IMR-90 (cell line): Measurements from ENCODE around the gene TSSC4. TPM values are rescaled to one million over a fixed set of nuclear protein-coding genes. Genes with fewer than 3 reads are reported as not detected.

Source experiments
- ATAC-seq: fragments of 200-7000 bp; cut with Tn5 transposase; 2 replicates; pipeline ENCODE4 v1.9.1; 2020; ENCODE audit warnings: low read depth, mild to moderate bottlenecking, moderate library complexity
- BruUV-seq: library from RNA; stranded (reverse); fragments of 400-500 nt; replicated peaks from 2 replicates; lab custom pipeline; 2021; lab: Mats Ljungman, UMichigan
- CTCF ChIA-PET: fragments of 300-600 bp; formaldehyde crosslinking; extraction: SDS; loops from one replicate; lab custom pipeline; 2021; ENCODE audit warnings: antibody characterized with exemption; lab: Yijun Ruan, JAX
- POLR2A ChIA-PET: fragments of 300-600 bp; sonication (Branson Sonifier 250); formaldehyde crosslinking; loops from one replicate; lab custom pipeline; 2022; ENCODE audit warnings: antibody characterized with exemption; ENCODE audit not compliant: unreplicated experiment; lab: Charles Lee
- DNase-seq: peaks from one replicate; pipeline ENCODE4 v3.0.0; 2013
- H2AFZ ChIP-seq: replicated peaks from 2 replicates; pipeline ENCODE3; 2013; ENCODE audit warnings: low read length, mild to moderate bottlenecking; ENCODE audit not compliant: poor library complexity
- H2AK5ac ChIP-seq: 2 replicates; pipeline ENCODE4 v1.6.1; 2013; ENCODE audit warnings: low read depth, low read length, inconsistent platforms
- H2AK9ac ChIP-seq: replicated peaks from 2 replicates; pipeline ENCODE3; 2013; ENCODE audit warnings: mild to moderate bottlenecking, low read depth, low read length, moderate library complexity; ENCODE audit not compliant: poor library complexity
- H2BK120ac ChIP-seq: 2 replicates; pipeline ENCODE4 v1.6.1; 2013; ENCODE audit warnings: low read depth, low read length, inconsistent platforms
- H2BK15ac ChIP-seq: 3 replicates; pipeline ENCODE4 v1.6.1; 2013; ENCODE audit warnings: low read depth, low read length, inconsistent platforms
- H2BK20ac ChIP-seq: 2 replicates; pipeline ENCODE4 v1.6.1; 2013; ENCODE audit warnings: low read depth, mild to moderate bottlenecking, inconsistent platforms, low read length, moderate library complexity
- H2BK5ac ChIP-seq: 2 replicates; pipeline ENCODE4 v1.6.1; 2013; ENCODE audit warnings: mild to moderate bottlenecking, low read depth, low read length, inconsistent platforms; ENCODE audit not compliant: poor library complexity, severe bottlenecking
- H3K14ac ChIP-seq: replicated peaks from 2 replicates; pipeline ENCODE4 v1.6.1; 2013; ENCODE audit warnings: low read depth, low read length, inconsistent platforms
- H3K18ac ChIP-seq: 2 replicates; pipeline ENCODE4 v1.6.1; 2013; ENCODE audit warnings: low read depth, low read length, control low read depth
- H3K23ac ChIP-seq: 2 replicates; pipeline ENCODE4 v1.6.1; 2013; ENCODE audit warnings: low read depth, low read length, inconsistent platforms
- H3K27ac ChIP-seq: 2 replicates; pipeline ENCODE4 v1.5.1; 2013; ENCODE audit warnings: mild to moderate bottlenecking, control low read depth, low read length; ENCODE audit not compliant: insufficient read depth
- H3K27me3 ChIP-seq: 2 replicates; pipeline ENCODE4 v1.6.1; 2013; ENCODE audit warnings: low read length; ENCODE audit not compliant: control insufficient read depth, insufficient read depth
- H3K36me3 ChIP-seq: 2 replicates; pipeline ENCODE4 v1.6.1; 2013; ENCODE audit warnings: low read length, mixed read lengths; ENCODE audit not compliant: control insufficient read depth, insufficient read depth
- H3K4ac ChIP-seq: 2 replicates; pipeline ENCODE4 v1.6.1; 2013; ENCODE audit warnings: low read depth, low read length, inconsistent platforms
- H3K4me1 ChIP-seq: 2 replicates; pipeline ENCODE4 v1.6.1; 2013; ENCODE audit warnings: low read length, mixed read lengths; ENCODE audit not compliant: control insufficient read depth, insufficient read depth
- H3K4me2 ChIP-seq: 2 replicates; pipeline ENCODE4 v1.6.1; 2013; ENCODE audit warnings: low read depth, mild to moderate bottlenecking, control low read depth, low read length, moderate library complexity
- H3K4me3 ChIP-seq: 2 replicates; pipeline ENCODE4 v1.5.1; 2013; ENCODE audit warnings: low read depth, mild to moderate bottlenecking, control low read depth, low read length, moderate library complexity; ENCODE audit not compliant: insufficient read depth
- H3K56ac ChIP-seq: 2 replicates; pipeline ENCODE4 v1.6.1; 2013; ENCODE audit warnings: low read length, inconsistent platforms; ENCODE audit not compliant: insufficient read depth; ENCODE audit errors: extremely low read depth
- H3K79me1 ChIP-seq, 2 experiments: 2 replicates each; pipeline ENCODE4 v1.6.1; 2013; ENCODE audit warnings: low read length in 2 of 2, inconsistent platforms in 1 of 2, low read depth in 1 of 2
- H3K9ac ChIP-seq: 2 replicates; pipeline ENCODE4 v1.6.1; 2013; ENCODE audit warnings: low read depth, low read length, control low read depth
- H3K9me1 ChIP-seq: 2 replicates; pipeline ENCODE4 v1.6.1; 2013; ENCODE audit warnings: low read length, inconsistent platforms; ENCODE audit not compliant: insufficient read depth
- H3K9me3 ChIP-seq: 2 replicates; pipeline ENCODE4 v1.6.1; 2013; ENCODE audit warnings: low read length; ENCODE audit not compliant: control insufficient read depth, insufficient read depth
- H4K20me1 ChIP-seq: 2 replicates; pipeline ENCODE4 v1.6.1; 2013; ENCODE audit warnings: low read length, inconsistent platforms; ENCODE audit not compliant: insufficient read depth
- H4K5ac ChIP-seq: 2 replicates; pipeline ENCODE4 v1.6.1; 2013; ENCODE audit warnings: mild to moderate bottlenecking, low read depth, low read length, control low read depth
- H4K8ac ChIP-seq, 2 experiments: 2 replicates each; pipeline ENCODE4 v1.6.1; 2013; ENCODE audit warnings: low read depth in 2 of 2, low read length in 2 of 2, control low read depth in 1 of 2, inconsistent platforms in 1 of 2
- H4K91ac ChIP-seq: 2 replicates; pipeline ENCODE4 v1.6.1; 2013; ENCODE audit warnings: low read depth, low read length, inconsistent platforms; ENCODE audit not compliant: insufficient read depth
- BHLHE40 ChIP-seq: fragments of 150-350 bp; IDR thresholded peaks from 2 replicates; pipeline ENCODE4 v1.6.1; 2016; ENCODE audit warnings: mild to moderate bottlenecking, low read depth, low read length
- MAFK ChIP-seq: IDR thresholded peaks from 2 replicates; pipeline ENCODE4 v1.6.1; 2012; ENCODE audit warnings: low read depth, low read length, improper control_type of control experiment
- MAZ ChIP-seq: IDR thresholded peaks from 2 replicates; pipeline ENCODE4 v1.6.1; 2012; ENCODE audit warnings: low read depth, mild to moderate bottlenecking, low read length, improper control_type of control experiment, moderate library complexity, borderline replicate concordance
- MXI1 ChIP-seq: IDR thresholded peaks from 2 replicates; pipeline ENCODE4 v1.6.1; 2012; ENCODE audit warnings: low read depth, mild to moderate bottlenecking, low read length, moderate library complexity, borderline replicate concordance
- NFE2L2 ChIP-seq: fragments of 150-350 bp; IDR thresholded peaks from 2 replicates; pipeline ENCODE4 v1.6.1; 2016; ENCODE audit warnings: low read depth, mild to moderate bottlenecking, low read length
- POLR2A ChIP-seq: IDR thresholded peaks from 2 replicates; pipeline ENCODE4 v1.6.1; 2012; ENCODE audit warnings: mild to moderate bottlenecking, low read depth, low read length
- RCOR1 ChIP-seq: IDR thresholded peaks from 2 replicates; pipeline ENCODE4 v1.6.1; 2012; ENCODE audit warnings: mild to moderate bottlenecking, low read length, improper control_type of control experiment; ENCODE audit not compliant: insufficient replicate concordance
- RFX5 ChIP-seq: IDR thresholded peaks from 2 replicates; pipeline ENCODE4 v1.8.0; 2012; ENCODE audit warnings: low read depth, mild to moderate bottlenecking, low read length, moderate library complexity
- USF2 ChIP-seq: fragments of 150-350 bp; IDR thresholded peaks from 2 replicates; pipeline ENCODE4 v1.6.1; 2017; ENCODE audit warnings: mild to moderate bottlenecking, antibody characterized with exemption, low read length, low read depth
- WGBS, 2 experiments: methylation state at CpG; one replicate each; pipeline versions ENCODE4 v1.1.5 to v1.1.7; 2013; ENCODE audit warnings: missing lambda C conversion rate in 2 of 2; ENCODE audit not compliant: insufficient read length in 1 of 2; ENCODE audit errors: extremely low coverage in 2 of 2; 5-methylcytosine and 5-hydroxymethylcytosine counted together
- dilution Hi-C: fragments of 300-500 bp; cut with HindIII; formaldehyde crosslinking; loops from one replicate; pipeline ENCODE4 v1.14.3; 2018; ENCODE audit warnings: low sequenced_read_pairs; ENCODE audit not compliant: unreplicated experiment
- in situ Hi-C: fragments of 300-500 bp; cut with MboI; formaldehyde crosslinking; loops from 3 replicates; pipeline ENCODE4 v1.14.3; 2019; ENCODE audit warnings: low sequenced_read_pairs, inconsistent platforms, mixed read lengths
- intact Hi-C: fragments of 100-400 bp; cut with micrococcal nuclease; formaldehyde crosslinking; loops from 2 replicates; pipeline ENCODE4 v1.10.0; 2022
- polyA plus RNA-seq, 3 experiments: library from polyadenylated mRNA; depleted of rRNA; stranded (reverse); fragments of >200 nt; gene quantifications; 2 replicates each; pipeline ENCODE4 v1.2.3, GENCODE V29; 2012; ENCODE audit warnings: low replicate concordance in 1 of 3
- total RNA-seq: library from RNA; depleted of rRNA; stranded (reverse); fragments of >200 nt; gene quantifications from 2 replicates; pipeline ENCODE4 v1.2.3, GENCODE V29; 2012
- TF ChIP-seq, protein P1 (sequence below): fragments of 150-350 bp; IDR thresholded peaks from 2 replicates; pipeline ENCODE4 v1.6.1; 2016; ENCODE audit warnings: low read depth, mild to moderate bottlenecking, low read length, moderate library complexity, borderline replicate concordance

Gene TSSC4
- total and polyA plus RNA-seq, 2 of the 4 experiments (the other 2 are of a cell fraction) = 34.9 to 40.0 TPM

DNA sequence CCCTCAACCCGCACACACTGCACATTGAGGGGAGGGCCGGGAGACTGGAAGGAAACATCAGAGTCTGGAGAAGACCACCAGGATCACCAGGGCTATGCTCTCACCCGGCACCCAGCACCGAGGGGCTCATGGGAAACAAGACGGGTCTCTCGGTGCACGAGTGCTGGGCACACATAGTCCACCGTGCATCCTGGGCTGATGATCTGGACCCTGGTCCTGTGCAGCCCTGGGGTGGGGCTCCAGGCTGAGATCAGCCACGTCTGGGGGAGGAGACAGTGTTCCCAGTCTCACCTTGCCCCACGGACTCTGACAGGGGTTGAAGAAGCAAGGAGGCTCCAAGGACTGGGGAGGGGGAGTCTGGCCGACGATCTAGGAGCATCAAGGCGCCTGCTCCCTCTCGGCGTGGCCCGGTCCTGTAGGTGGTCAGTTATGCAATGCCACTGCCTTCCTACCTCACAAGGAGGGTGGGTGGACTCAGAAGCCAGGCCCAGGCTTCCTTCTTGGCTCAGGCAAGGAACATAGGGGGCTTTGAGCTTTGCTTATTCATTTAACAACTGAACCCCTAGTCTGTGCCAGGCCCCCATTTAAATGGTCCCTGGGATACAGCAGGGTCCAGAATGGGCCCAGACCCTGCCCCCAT lies 34.9 kb upstream of the TSSC4 start:
- Histone ChIP-seq H3K79me1 (no peaks in the 10 kb centered on the region), H3K23ac (no peak overlapping the region), H4K91ac (no peak overlapping the region), H3K4me2 (no peak overlapping the region), H3K4me3 (no peak overlapping the region), H3K4me1 (no peaks in the 10 kb centered on the region), H3K18ac (no peak overlapping the region), H2BK20ac (no peak overlapping the region), H4K20me1 (0 out of 2 replicates have a peak, but pooled peaks cover 6% of the 10 kb centered on the region), H2AK9ac (no peak overlapping the region), H2BK15ac (no peak overlapping the region), H3K9ac (no peak overlapping the region), H3K27me3 (peaks cover 5% of the 10 kb centered on the region; the same call in 1 of the 2 replicates), H4K5ac (no peak overlapping the region), H3K56ac (no peak overlapping the region), H3K27ac (no peak overlapping the region), H3K4ac (no peak overlapping the region), H4K8ac (no peak overlapping the region), H3K9me1 (no peaks in the 10 kb centered on the region; the same call in 1 of the 2 replicates), H3K14ac (no peak overlapping the region), H2BK5ac (no peak overlapping the region), H2AK5ac (no peak overlapping the region), H2AFZ (no peak overlapping the region), H3K36me3 (no peaks in the 10 kb centered on the region), H2BK120ac (no peak overlapping the region), H3K9me3 (no peaks in the 10 kb centered on the region)
- POLR2A ChIA-PET = no interaction called here
- intact Hi-C loops (no loop called here), in situ Hi-C loops (no loop called here), dilution Hi-C loops (no loop called here)
- BruUV-seq = no TSS peak
- DNase-seq = no peak
- no peak for TF ChIP-seq USF2
- TF ChIP-seq, protein P1, sequence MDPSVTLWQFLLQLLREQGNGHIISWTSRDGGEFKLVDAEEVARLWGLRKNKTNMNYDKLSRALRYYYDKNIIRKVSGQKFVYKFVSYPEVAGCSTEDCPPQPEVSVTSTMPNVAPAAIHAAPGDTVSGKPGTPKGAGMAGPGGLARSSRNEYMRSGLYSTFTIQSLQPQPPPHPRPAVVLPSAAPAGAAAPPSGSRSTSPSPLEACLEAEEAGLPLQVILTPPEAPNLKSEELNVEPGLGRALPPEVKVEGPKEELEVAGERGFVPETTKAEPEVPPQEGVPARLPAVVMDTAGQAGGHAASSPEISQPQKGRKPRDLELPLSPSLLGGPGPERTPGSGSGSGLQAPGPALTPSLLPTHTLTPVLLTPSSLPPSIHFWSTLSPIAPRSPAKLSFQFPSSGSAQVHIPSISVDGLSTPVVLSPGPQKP = no peak
- TF ChIP-seq MAZ = no peak
- no peak for TF ChIP-seq MXI1
- no peak for TF ChIP-seq RCOR1
- no peak for TF ChIP-seq MAFK
- no peak for TF ChIP-seq RFX5
- TF ChIP-seq POLR2A = no peak
- TF ChIP-seq BHLHE40 = no peak
- no peak for TF ChIP-seq NFE2L2
- CTCF ChIA-PET = no interaction called here
- no peak for ATAC-seq
- 100% methylated on average over 4 of the region's 16 CpGs; no CpG with 5 or more reads in 1 of the 2 experiments for WGBS, 2 experiments
